GM21360 (cell line): ENCODE results near the gene UBAC2.

ENCODE experiments used
- ATAC-seq: cut with Tn5 transposase; IDR thresholded peaks from one replicate; pipeline ENCODE4 v1.9.1; 2021; ENCODE audit warnings: mild to moderate bottlenecking, moderate library complexity; ENCODE audit not compliant: unreplicated experiment

Gene UBAC2

GRCh38 chr13:99425485-99426341 is 225.1 kb downstream of the UBAC2 start:
- ATAC-seq, result peak; percentile 58

- no peak for ATAC-seq
Measured at GRCh38 chr13:99426426-99426825, 225.8 kb downstream of the UBAC2 start.

GRCh38 chr13:99429670-99430069 is 229.0 kb downstream of the UBAC2 start:
- ATAC-seq, result no peak

GRCh38 chr13:99431927-99432608 is 231.4 kb downstream of the UBAC2 start:
- ATAC-seq, result peak; percentile 23

GRCh38 chr13:99432609-99433542 is 232.2 kb downstream of the UBAC2 start:
- ATAC-seq, result peak; percentile 54

GRCh38 chr13:99433543-99434075 is 233.0 kb downstream of the UBAC2 start:
- ATAC-seq, result no peak

- no peak for ATAC-seq
Measured at GRCh38 chr13:99434258-99434788, 233.7 kb downstream of the UBAC2 start.

- ATAC-seq, result no peak
Measured at GRCh38 chr13:99435116-99435515, 234.5 kb downstream of the UBAC2 start.

GRCh38 chr13:99435998-99436397 is 235.3 kb downstream of the UBAC2 start:
- no peak for ATAC-seq
